Liver (tissue), 9 donors: ENCODE measurements around the gene GATA6. TPM values are rescaled to one million over a fixed set of nuclear protein-coding genes. Genes with fewer than 3 reads are reported as not detected.

ENCODE experiments used
- DNase-seq: peaks from one replicate; pipeline ENCODE4 v3.0.0-alpha.2; 2017; ENCODE audit warnings: low spot score
- H3K27ac ChIP-seq, 2 donors: one replicate each; pipeline ENCODE4 v1.7.0; 2013; ENCODE audit warnings: inconsistent platforms in 2 of 2, low read length in 2 of 2, control low read depth in 1 of 2, low read depth in 1 of 2, mild to moderate bottlenecking in 1 of 2
- H3K27me3 ChIP-seq, 4 donors: one replicate each; pipeline versions ENCODE4 v1.6.1 to v1.7.0; 2013; ENCODE audit warnings: low read length in 3 of 4, inconsistent platforms in 1 of 4, mild to moderate bottlenecking in 1 of 4, moderate library complexity in 1 of 4; ENCODE audit not compliant: control insufficient read depth in 4 of 4, insufficient read depth in 4 of 4
- H3K36me3 ChIP-seq, 4 donors: one replicate each; pipeline versions ENCODE4 v1.6.1 to v1.7.0; 2013; ENCODE audit warnings: low read length in 3 of 4, mild to moderate bottlenecking in 3 of 4, low read depth in 1 of 4, moderate library complexity in 1 of 4; ENCODE audit not compliant: control insufficient read depth in 4 of 4, insufficient read depth in 3 of 4
- H3K4me1 ChIP-seq, 4 donors: one replicate each; pipeline versions ENCODE4 v1.6.1 to v1.7.0; 2013; ENCODE audit warnings: low read length in 3 of 4, mild to moderate bottlenecking in 3 of 4, moderate library complexity in 1 of 4; ENCODE audit not compliant: control insufficient read depth in 4 of 4, insufficient read depth in 4 of 4
- H3K4me3 ChIP-seq, 3 donors: one replicate each; pipeline versions ENCODE4 v1.6.1 to v1.7.0; 2013; ENCODE audit warnings: low read length in 3 of 3, control low read depth in 1 of 3, low read depth in 1 of 3, mild to moderate bottlenecking in 1 of 3
- H3K9ac ChIP-seq, 2 donors: one replicate each; pipeline ENCODE4 v1.7.0; 2013; ENCODE audit warnings: low read length in 2 of 2, mild to moderate bottlenecking in 2 of 2, moderate library complexity in 2 of 2, control low read depth in 1 of 2, low read depth in 1 of 2
- H3K9me3 ChIP-seq, 4 donors: one replicate each; pipeline versions ENCODE4 v1.6.1 to v1.7.0; 2013; ENCODE audit warnings: low read length in 3 of 4; ENCODE audit not compliant: control insufficient read depth in 4 of 4
- ATF3 ChIP-seq: IDR thresholded peaks from 2 replicates; pipeline ENCODE4 v1.6.1; 2016; ENCODE audit warnings: antibody characterized with exemption
- CTCF ChIP-seq: fragments of 150-350 bp; IDR thresholded peaks from 2 replicates; pipeline ENCODE4 v1.5.1; 2017; ENCODE audit warnings: improper control_type of control experiment, low read depth, low read length; ENCODE audit not compliant: missing input control
- EGR1 ChIP-seq, 2 donors: IDR thresholded peaks; 2 replicates each; pipeline ENCODE4 v1.6.1; 2016 to 2018; ENCODE audit warnings: antibody characterized with exemption in 2 of 2, low read depth in 2 of 2
- FOXA1 ChIP-seq: IDR thresholded peaks from 2 replicates; pipeline ENCODE4 v1.6.1; 2016; ENCODE audit warnings: antibody characterized with exemption
- FOXA2 ChIP-seq: IDR thresholded peaks from 2 replicates; pipeline ENCODE4 v1.6.1; 2016; ENCODE audit warnings: antibody characterized with exemption
- GABPA ChIP-seq, 2 donors: IDR thresholded peaks in 1 of 2; conservative IDR thresholded peaks in 1 of 2; 2 replicates each; pipeline ENCODE4 v1.6.1; 2016; ENCODE audit warnings: antibody characterized with exemption in 2 of 2, mild to moderate bottlenecking in 1 of 2, moderate library complexity in 1 of 2
- HNF4A ChIP-seq, 2 donors: conservative IDR thresholded peaks; 2 replicates each; pipeline ENCODE4 v1.6.1; 2016; ENCODE audit warnings: antibody characterized with exemption in 2 of 2, mild to moderate bottlenecking in 2 of 2
- JUND ChIP-seq, 2 donors: IDR thresholded peaks; 2 replicates each; pipeline ENCODE4 v1.6.1; 2016; ENCODE audit warnings: antibody characterized with exemption in 2 of 2
- MAX ChIP-seq: IDR thresholded peaks from 2 replicates; pipeline ENCODE4 v1.6.1; 2016; ENCODE audit warnings: antibody characterized with exemption
- NR2F2 ChIP-seq: IDR thresholded peaks from 2 replicates; pipeline ENCODE4 v1.6.1; 2016; ENCODE audit warnings: antibody characterized with exemption
- RAD21 ChIP-seq, 2 donors: IDR thresholded peaks; 2 replicates each; pipeline ENCODE4 v1.6.1; 2016; ENCODE audit warnings: antibody characterized with exemption in 2 of 2, mild to moderate bottlenecking in 2 of 2
- SP1 ChIP-seq: IDR thresholded peaks from 2 replicates; pipeline ENCODE4 v1.6.1; 2018; ENCODE audit warnings: antibody characterized with exemption, mild to moderate bottlenecking
- YY1 ChIP-seq: IDR thresholded peaks from 2 replicates; pipeline ENCODE4 v1.6.1; 2016; ENCODE audit warnings: antibody characterized with exemption, mild to moderate bottlenecking
- ZBTB33 ChIP-seq: IDR thresholded peaks from 2 replicates; pipeline ENCODE4 v1.6.1; 2016; ENCODE audit warnings: antibody characterized with exemption
- WGBS: extraction: QIAGEN DNeasy Blood & Tissue Kit; methylation state at CpG from one replicate; pipeline ENCODE4 v1.1.7; 2013; 5-methylcytosine and 5-hydroxymethylcytosine counted together
- polyA plus RNA-seq, 2 donors: library from polyadenylated mRNA; stranded (reverse) in 1 of 2; unstranded in 1 of 2; fragments of 200-250 nt in 1 of 2; fragments of >200 nt in 1 of 2; fragmentation: Nextera tagmentation in 1 of 2; extraction: Ambion mirVana in 1 of 2; gene quantifications; one replicate each; pipeline versions ENCODE4 v1.2.1 to v1.2.3, GENCODE V29; 2013 to 2015
- total RNA-seq, 2 donors: library from RNA; depleted of rRNA; stranded (reverse); fragments of >200 nt; gene quantifications; one replicate each; pipeline ENCODE4 v1.2.3, GENCODE V29; 2014
- donor health status: healthy.
- donor health status: healthy.
- donor health status: healthy.
- donor health status: healthy.
- donor health status: healthy.

GATA6 gene
- total and polyA plus RNA-seq, 4 donors = 1.8 to 6.6 (median 4.9) TPM

- Histone ChIP-seq H3K9ac (no peak overlapping the region), H3K36me3 (no peaks in the 10 kb centered on the region), H3K27ac (no peak overlapping the region), H3K4me3 (no peak overlapping the region), H3K4me1 (no peaks in the 10 kb centered on the region), H3K9me3 (no peaks in the 10 kb centered on the region), H3K27me3 (no peaks in the 10 kb centered on the region)
- DNase-seq = no peak
- WGBS = 65% methylated on average over 6 of the region's 6 CpGs
- TF ChIP-seq NR2F2 = no peak
- no peak for TF ChIP-seq CTCF
- no peak for TF ChIP-seq MAX
- TF ChIP-seq YY1 = no peak
- no peak for TF ChIP-seq EGR1 (IDR thresholded peaks at IDR 0.05; ENCODE audit: low read depth in 2 of 2)
- TF ChIP-seq FOXA1 = no peak
- no peak for TF ChIP-seq ZBTB33
- no peak for TF ChIP-seq GABPA (IDR thresholded peaks at IDR 0.05 in 1 of 2, conservative IDR thresholded peaks at IDR 0.05 in 1 of 2)
- TF ChIP-seq ATF3 = no peak
- TF ChIP-seq FOXA2 = no peak
- TF ChIP-seq SP1 = no peak
- no peak for TF ChIP-seq HNF4A (conservative IDR thresholded peaks at IDR 0.05)
- no peak for TF ChIP-seq JUND (IDR thresholded peaks at IDR 0.05)
- no peak for TF ChIP-seq RAD21 (IDR thresholded peaks at IDR 0.05)
These were observed 72.6 kb downstream of the GATA6 start for GRCh38 chr18:22241921-22242361.

GRCh38 chr18:22243513-22243912, 74.1 kb downstream of the GATA6 start:
- Histone ChIP-seq H3K9ac (no peak overlapping the region), H3K27ac (no peak overlapping the region), H3K27me3 (no peaks in the 10 kb centered on the region), H3K9me3 (no peaks in the 10 kb centered on the region), H3K4me3 (no peak overlapping the region), H3K36me3 (no peaks in the 10 kb centered on the region), H3K4me1 (no peaks in the 10 kb centered on the region)
- no peak for DNase-seq
- no peak for TF ChIP-seq JUND (IDR thresholded peaks at IDR 0.05)
- no peak for TF ChIP-seq CTCF
- TF ChIP-seq NR2F2 = no peak
- WGBS = 59% methylated on average over 3 of the region's 3 CpGs
